NCI-H345 (cell line): Measurements from ENCODE around the gene ENO4.

Source experiments
- DNase-seq: peaks from one replicate; lab custom pipeline; 2025; lab: John Stamatoyannopoulos, UW

ENO4 gene

GRCh38 chr10:116913695-116914094 is 64.4 kb downstream of the ENO4 start:
- DNase-seq = no peak

GRCh38 chr10:116915340-116915739 is 66.0 kb downstream of the ENO4 start:
- no peak for DNase-seq

GRCh38 chr10:116917481-116917880 is 68.2 kb downstream of the ENO4 start:
- no peak for DNase-seq

- no peak for DNase-seq
Measured at GRCh38 chr10:116918583-116918982, 69.3 kb downstream of the ENO4 start.

- DNase-seq = no peak
Measured at GRCh38 chr10:116919164-116919563, 69.9 kb downstream of the ENO4 start.

GRCh38 chr10:116919706-116920105 is 70.4 kb downstream of the ENO4 start:
- DNase-seq = no peak

- DNase-seq = no peak
Measured at GRCh38 chr10:116925056-116925455, 75.8 kb downstream of the ENO4 start.

GRCh38 chr10:116926426-116926825 is 77.1 kb downstream of the ENO4 start:
- no peak for DNase-seq

GRCh38 chr10:116931806-116932205 is 82.5 kb downstream of the ENO4 start:
- no peak for DNase-seq
